Hepatocyte (in vitro differentiated cells): ENCODE data around the gene SPRED2.

ENCODE experiments used
- EZH2 ChIP-seq: fragments of 200-600 bp; sonication (generic); IDR thresholded peaks from 2 replicates; pipeline ENCODE4 v1.6.1; 2016; ENCODE audit warnings: antibody characterized with exemption, mild to moderate bottlenecking, borderline replicate concordance
- TF ChIP-seq, protein P1 (sequence below): fragments of 200-600 bp; sonication (generic); IDR thresholded peaks from 2 replicates; pipeline ENCODE4 v1.5.1; 2016; ENCODE audit warnings: antibody characterized with exemption, mild to moderate bottlenecking; ENCODE audit not compliant: poor library complexity

DNA sequence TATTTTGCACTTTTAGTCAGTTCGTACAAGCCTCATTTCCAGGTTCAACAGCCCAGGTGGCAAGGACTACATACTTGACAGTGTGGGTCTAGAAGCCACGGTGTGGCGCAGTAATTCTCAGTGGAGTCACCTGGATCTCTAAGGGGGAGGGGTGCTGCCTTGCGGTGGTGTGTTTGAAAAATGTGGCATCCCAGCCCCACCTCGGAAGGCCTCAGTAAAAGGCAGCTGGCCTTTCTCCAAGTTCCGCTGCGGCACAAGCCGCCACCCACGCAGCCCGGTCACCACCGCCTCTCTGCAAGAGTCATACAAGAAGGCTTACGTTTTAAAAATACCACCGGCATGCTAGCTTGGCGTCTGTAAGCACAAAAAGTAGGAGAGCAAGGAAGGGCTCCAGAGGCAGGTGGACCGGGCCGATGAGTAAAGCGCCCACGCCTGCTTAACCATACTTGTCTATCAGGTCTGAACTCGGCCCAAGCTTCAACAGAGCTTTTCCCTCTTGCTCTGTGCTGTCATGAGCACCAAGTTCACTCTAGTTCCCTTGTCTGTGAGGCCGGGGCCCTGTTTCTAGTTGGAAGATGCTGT is 49.5 kb downstream of the SPRED2 start:
- TF ChIP-seq, protein P1, sequence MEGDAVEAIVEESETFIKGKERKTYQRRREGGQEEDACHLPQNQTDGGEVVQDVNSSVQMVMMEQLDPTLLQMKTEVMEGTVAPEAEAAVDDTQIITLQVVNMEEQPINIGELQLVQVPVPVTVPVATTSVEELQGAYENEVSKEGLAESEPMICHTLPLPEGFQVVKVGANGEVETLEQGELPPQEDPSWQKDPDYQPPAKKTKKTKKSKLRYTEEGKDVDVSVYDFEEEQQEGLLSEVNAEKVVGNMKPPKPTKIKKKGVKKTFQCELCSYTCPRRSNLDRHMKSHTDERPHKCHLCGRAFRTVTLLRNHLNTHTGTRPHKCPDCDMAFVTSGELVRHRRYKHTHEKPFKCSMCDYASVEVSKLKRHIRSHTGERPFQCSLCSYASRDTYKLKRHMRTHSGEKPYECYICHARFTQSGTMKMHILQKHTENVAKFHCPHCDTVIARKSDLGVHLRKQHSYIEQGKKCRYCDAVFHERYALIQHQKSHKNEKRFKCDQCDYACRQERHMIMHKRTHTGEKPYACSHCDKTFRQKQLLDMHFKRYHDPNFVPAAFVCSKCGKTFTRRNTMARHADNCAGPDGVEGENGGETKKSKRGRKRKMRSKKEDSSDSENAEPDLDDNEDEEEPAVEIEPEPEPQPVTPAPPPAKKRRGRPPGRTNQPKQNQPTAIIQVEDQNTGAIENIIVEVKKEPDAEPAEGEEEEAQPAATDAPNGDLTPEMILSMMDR, result no peak
- no peak for TF ChIP-seq EZH2
